ENCODE measurements around the gene CCK.

CCK gene

GRCh38 chr3:42246091-42246490 is 19.9 kb downstream of the CCK start:
- H3K36me3 ChIP-seq (ENCODE audit: control insufficient read depth, insufficient read depth, low read length): no peaks in the 10 kb centered on the region
- no peaks in the 10 kb centered on the region for H3K4me1 ChIP-seq (ENCODE audit: control insufficient read depth, insufficient read depth, low read length)
- H3K27ac ChIP-seq (ENCODE audit: low read depth, low read length): no peak overlapping the region
- H3K9me3 ChIP-seq (ENCODE audit: control insufficient read depth, insufficient read depth, low read depth, low read length): no peaks in the 10 kb centered on the region
- H3K4me3 ChIP-seq (ENCODE audit: low read depth, low read length): no peak overlapping the region
- H3K27me3 ChIP-seq (ENCODE audit: control insufficient read depth, insufficient read depth, low read length): peaks cover 17% of the 10 kb centered on the region; the same call in 1 of the 2 replicates
- no peak overlapping the region for H3K9ac ChIP-seq (ENCODE audit: low read length)

DNA sequence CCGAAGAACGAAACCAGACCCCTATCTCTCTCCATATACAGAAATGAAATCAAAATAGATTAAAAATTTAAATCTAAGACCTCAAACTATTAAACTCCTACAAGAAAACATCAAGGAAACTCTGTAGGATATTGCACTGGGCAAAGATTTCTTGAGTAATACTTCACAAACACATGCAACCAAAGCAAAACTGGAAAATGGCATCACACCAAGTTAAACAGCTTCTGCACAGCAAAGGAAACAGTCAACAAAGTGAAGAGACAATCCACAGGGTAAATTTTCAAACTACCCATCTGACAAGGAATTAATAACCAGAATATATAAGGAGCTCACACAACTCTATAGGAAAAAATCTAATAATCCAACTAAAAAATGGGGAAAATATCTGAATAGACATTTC is 29.4 kb downstream of the CCK start:
- peaks cover 8% of the 10 kb centered on the region for H3K9me3 ChIP-seq (ENCODE audit: control insufficient read depth, insufficient read depth, low read depth, low read length)
- no peaks in the 10 kb centered on the region for H3K4me1 ChIP-seq (ENCODE audit: control insufficient read depth, insufficient read depth, low read length)
- H3K36me3 ChIP-seq (ENCODE audit: control insufficient read depth, insufficient read depth, low read length): no peaks in the 10 kb centered on the region
- H3K9ac ChIP-seq (ENCODE audit: low read length): no peak overlapping the region
- no peak overlapping the region for H3K27ac ChIP-seq (ENCODE audit: low read depth, low read length)
- H3K4me3 ChIP-seq (ENCODE audit: low read depth, low read length): no peak overlapping the region
- no peaks in the 10 kb centered on the region; the same call in 1 of the 2 replicates for H3K27me3 ChIP-seq (ENCODE audit: control insufficient read depth, insufficient read depth, low read length)

GRCh38 chr3:42235532-42235931 is 30.5 kb downstream of the CCK start:
- H3K27ac ChIP-seq (ENCODE audit: low read depth, low read length): no peak overlapping the region
- H3K4me1 ChIP-seq (ENCODE audit: control insufficient read depth, insufficient read depth, low read length): no peaks in the 10 kb centered on the region
- H3K4me3 ChIP-seq (ENCODE audit: low read depth, low read length): no peak overlapping the region
- no peaks in the 10 kb centered on the region; the same call in 1 of the 2 replicates for H3K27me3 ChIP-seq (ENCODE audit: control insufficient read depth, insufficient read depth, low read length)
- no peak overlapping the region for H3K9ac ChIP-seq (ENCODE audit: low read length)
- H3K36me3 ChIP-seq (ENCODE audit: control insufficient read depth, insufficient read depth, low read length): no peaks in the 10 kb centered on the region
- peaks cover 8% of the 10 kb centered on the region for H3K9me3 ChIP-seq (ENCODE audit: control insufficient read depth, insufficient read depth, low read depth, low read length)

- H3K27ac ChIP-seq (ENCODE audit: low read depth, low read length): no peak overlapping the region
- no peak overlapping the region for H3K4me3 ChIP-seq (ENCODE audit: low read depth, low read length)
- H3K9me3 ChIP-seq (ENCODE audit: control insufficient read depth, insufficient read depth, low read depth, low read length): no peaks in the 10 kb centered on the region
- H3K9ac ChIP-seq (ENCODE audit: low read length): no peak overlapping the region
- H3K27me3 ChIP-seq (ENCODE audit: control insufficient read depth, insufficient read depth, low read length): no peaks in the 10 kb centered on the region; the same call in 1 of the 2 replicates
- no peaks in the 10 kb centered on the region for H3K36me3 ChIP-seq (ENCODE audit: control insufficient read depth, insufficient read depth, low read length)
- no peaks in the 10 kb centered on the region for H3K4me1 ChIP-seq (ENCODE audit: control insufficient read depth, insufficient read depth, low read length)
These were observed 35.1 kb downstream of the CCK start for GRCh38 chr3:42230860-42231259.

GRCh38 chr3:42229942-42230688 is 35.9 kb downstream of the CCK start:
- Histone ChIP-seq H3K4me3 (ENCODE audit: low read depth, low read length) (no peak overlapping the region), H3K27ac (ENCODE audit: low read depth, low read length) (no peak overlapping the region), H3K36me3 (ENCODE audit: control insufficient read depth, insufficient read depth, low read length) (peaks cover under 1% of the 10 kb centered on the region; the same call in 1 of the 2 replicates), H3K27me3 (ENCODE audit: control insufficient read depth, insufficient read depth, low read length) (no peaks in the 10 kb centered on the region; the same call in 1 of the 2 replicates), H3K9me3 (ENCODE audit: control insufficient read depth, insufficient read depth, low read depth, low read length) (no peaks in the 10 kb centered on the region; the same call in 1 of the 2 replicates), H3K4me1 (ENCODE audit: control insufficient read depth, insufficient read depth, low read length) (no peaks in the 10 kb centered on the region), H3K9ac (ENCODE audit: low read length) (no peak overlapping the region)

GRCh38 chr3:42229266-42229941 is 36.6 kb downstream of the CCK start:
- Histone ChIP-seq H3K4me1 (ENCODE audit: control insufficient read depth, insufficient read depth, low read length) (no peaks in the 10 kb centered on the region), H3K9me3 (ENCODE audit: control insufficient read depth, insufficient read depth, low read depth, low read length) (no peaks in the 10 kb centered on the region; the same call in 1 of the 2 replicates), H3K9ac (ENCODE audit: low read length) (no peak overlapping the region), H3K36me3 (ENCODE audit: control insufficient read depth, insufficient read depth, low read length) (peaks cover 3% of the 10 kb centered on the region), H3K27me3 (ENCODE audit: control insufficient read depth, insufficient read depth, low read length) (no peaks in the 10 kb centered on the region), H3K4me3 (ENCODE audit: low read depth, low read length) (no peak overlapping the region), H3K27ac (ENCODE audit: low read depth, low read length) (no peak overlapping the region)

- H3K4me1 ChIP-seq (ENCODE audit: control insufficient read depth, insufficient read depth, low read length): no peaks in the 10 kb centered on the region
- peaks cover 9% of the 10 kb centered on the region for H3K36me3 ChIP-seq (ENCODE audit: control insufficient read depth, insufficient read depth, low read length)
- H3K27ac ChIP-seq (ENCODE audit: low read depth, low read length): no peak overlapping the region
- no peak overlapping the region for H3K4me3 ChIP-seq (ENCODE audit: low read depth, low read length)
- H3K9ac ChIP-seq (ENCODE audit: low read length): no peak overlapping the region
- no peaks in the 10 kb centered on the region; the same call in 1 of the 2 replicates for H3K9me3 ChIP-seq (ENCODE audit: control insufficient read depth, insufficient read depth, low read depth, low read length)
- no peaks in the 10 kb centered on the region for H3K27me3 ChIP-seq (ENCODE audit: control insufficient read depth, insufficient read depth, low read length)
These were observed 37.2 kb downstream of the CCK start for GRCh38 chr3:42228796-42229195.

GRCh38 chr3:42226470-42227425 is 39.2 kb downstream of the CCK start:
- H3K9me3 ChIP-seq (ENCODE audit: control insufficient read depth, insufficient read depth, low read depth, low read length): no peaks in the 10 kb centered on the region; the same call in 1 of the 2 replicates
- H3K9ac ChIP-seq (ENCODE audit: low read length): no peak overlapping the region
- H3K27ac ChIP-seq (ENCODE audit: low read depth, low read length): no peak overlapping the region
- H3K36me3 ChIP-seq (ENCODE audit: control insufficient read depth, insufficient read depth, low read length): peaks cover 28% of the 10 kb centered on the region
- no peaks in the 10 kb centered on the region for H3K4me1 ChIP-seq (ENCODE audit: control insufficient read depth, insufficient read depth, low read length)
- H3K27me3 ChIP-seq (ENCODE audit: control insufficient read depth, insufficient read depth, low read length): no peaks in the 10 kb centered on the region
- H3K4me3 ChIP-seq (ENCODE audit: low read depth, low read length): no peak overlapping the region

DNA sequence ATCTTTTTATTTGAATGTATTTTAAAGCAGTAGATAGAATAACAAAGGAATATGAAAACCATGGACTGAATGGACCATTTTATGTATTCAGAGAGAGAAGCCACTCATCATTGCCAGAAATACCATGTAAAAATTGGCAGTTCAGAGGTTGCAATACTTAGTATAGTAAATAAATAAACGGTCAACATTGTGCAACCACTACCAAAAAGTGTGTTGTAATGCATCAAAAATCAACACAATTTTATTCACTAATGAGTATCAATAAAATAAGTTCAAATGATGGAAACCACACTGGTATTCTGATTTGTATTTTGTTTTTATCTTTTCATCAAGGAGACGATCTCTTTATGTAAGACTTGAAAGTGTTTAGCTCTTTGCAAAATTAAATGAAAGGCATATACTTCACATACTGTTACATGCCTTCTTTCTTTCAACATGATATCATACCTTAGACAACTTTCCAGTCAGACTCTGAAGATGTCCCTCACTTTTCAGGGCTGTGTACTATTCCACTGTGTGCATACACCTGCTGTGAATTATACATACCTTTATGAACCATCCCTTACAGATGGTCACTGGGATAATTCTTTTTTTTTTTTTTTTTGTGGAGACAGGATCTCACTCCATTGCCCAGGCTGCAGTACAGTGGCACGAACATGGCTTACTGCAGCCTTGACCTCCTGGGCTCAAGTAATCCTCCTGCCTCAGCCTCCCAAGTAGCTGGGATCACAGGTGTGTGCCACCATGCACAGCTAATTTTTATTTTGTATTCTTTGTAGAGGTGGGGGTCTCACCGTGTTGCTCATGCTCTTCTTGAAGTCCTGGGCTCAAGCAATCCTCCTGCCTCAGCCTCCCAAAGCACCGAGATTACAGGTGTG is 40.3 kb downstream of the CCK start:
- Histone ChIP-seq H3K27me3 (ENCODE audit: control insufficient read depth, insufficient read depth, low read length) (no peaks in the 10 kb centered on the region), H3K9ac (ENCODE audit: low read length) (no peak overlapping the region), H3K4me3 (ENCODE audit: low read depth, low read length) (no peak overlapping the region), H3K36me3 (ENCODE audit: control insufficient read depth, insufficient read depth, low read length) (peaks cover 31% of the 10 kb centered on the region), H3K9me3 (ENCODE audit: control insufficient read depth, insufficient read depth, low read depth, low read length) (no peaks in the 10 kb centered on the region; the same call in 1 of the 2 replicates), H3K27ac (ENCODE audit: low read depth, low read length) (no peak overlapping the region), H3K4me1 (ENCODE audit: control insufficient read depth, insufficient read depth, low read length) (no peaks in the 10 kb centered on the region)
